Aorta (tissue), 5 donors: ENCODE results near the gene SDS. TPM values are rescaled to one million over a fixed set of nuclear protein-coding genes. Genes with fewer than 3 reads are reported as not detected.

Source experiments
- ATAC-seq: fragments of 200-7000 bp; cut with Tn5 transposase; one replicate; pipeline ENCODE4 v1.9.1; 2022; ENCODE audit warnings: moderate library complexity; ENCODE audit not compliant: low FRiP score
- DNase-seq, 2 donors: peaks; one replicate each; pipeline ENCODE4 v3.0.0-alpha.2; 2020
- H3K27ac ChIP-seq, 2 donors: one replicate each; pipeline ENCODE4 v1.5.1; 2013; ENCODE audit warnings: low read length in 2 of 2, mild to moderate bottlenecking in 2 of 2, moderate library complexity in 2 of 2, control low read depth in 1 of 2, inconsistent platforms in 1 of 2, low read depth in 1 of 2
- H3K27me3 ChIP-seq, 2 donors: one replicate each; pipeline ENCODE4 v1.6.1; 2013; ENCODE audit warnings: control low read depth in 1 of 2, low read length in 1 of 2, mild to moderate bottlenecking in 1 of 2, moderate library complexity in 1 of 2; ENCODE audit not compliant: insufficient read depth in 2 of 2, control insufficient read depth in 1 of 2
- H3K36me3 ChIP-seq, 2 donors: one replicate each; pipeline ENCODE4 v1.6.1; 2013; ENCODE audit warnings: control low read depth in 1 of 2, low read length in 1 of 2, mild to moderate bottlenecking in 1 of 2; ENCODE audit not compliant: insufficient read depth in 2 of 2, control insufficient read depth in 1 of 2
- H3K4me1 ChIP-seq, 2 donors: one replicate each; pipeline ENCODE4 v1.6.1; 2013; ENCODE audit warnings: low read length in 2 of 2, control low read depth in 1 of 2, mild to moderate bottlenecking in 1 of 2, moderate library complexity in 1 of 2; ENCODE audit not compliant: insufficient read depth in 2 of 2, control insufficient read depth in 1 of 2
- H3K4me3 ChIP-seq, 2 donors: one replicate each; pipeline ENCODE4 v1.5.1; 2013; ENCODE audit warnings: low read length in 2 of 2, control low read depth in 1 of 2, mild to moderate bottlenecking in 1 of 2
- H3K9me3 ChIP-seq: one replicate; pipeline ENCODE4 v1.6.1; 2013; ENCODE audit warnings: mild to moderate bottlenecking, low read length; ENCODE audit not compliant: control insufficient read depth
- WGBS, 2 donors: extraction: QIAGEN DNeasy Blood & Tissue Kit; methylation state at CpG; one replicate each; pipeline ENCODE4 v1.1.7; 2013; 5-methylcytosine and 5-hydroxymethylcytosine counted together
- intact Hi-C, 2 donors: fragments of 100-400 bp; cut with DNase I; formaldehyde crosslinking; loops; one replicate each; pipeline versions ENCODE4 v1.14.2 to v1.15.0; 2022
- long read RNA-seq, 2 donors: library from polyadenylated mRNA; unstranded; transcript quantifications; one replicate each; pipeline ENCODE4 v2.0.0, GENCODE V29; 2020 to 2021
- polyA plus RNA-seq, 2 donors: library from polyadenylated mRNA; stranded (reverse); fragments of 200-250 nt; gene quantifications; one replicate each; pipeline ENCODE4 v1.2.3, GENCODE V29; 2013
- total RNA-seq, 2 donors: library from RNA; stranded (reverse); fragmentation: NEBNext Ultra II Directional; extraction: Animal tissue kit (Norgen Biotek cat#: 25700); gene quantifications; one replicate each; pipeline ENCODE4 v1.2.1, GENCODE V29; 2021
- donor health status: healthy with polysubstance abuse.
- donor health status: Bipolar disorder and iron deficiency.
- donor health status: DM: no; HTN: no; CAD: no.
- donor health status: DM: no; HTN: no; CAD: no.
- donor health status: DM: yes; HTN: yes; CAD: no.

SDS gene
- total RNA-seq (1 to 10 TPM; 1.8 to 4.4 TPM), polyA plus RNA-seq (1 to 10 TPM; 1.0 to 9.9 TPM)
- long read RNA-seq, donor 1, transcript SDS-201 (8 exons, 1,606 nt) = major isoform, 18 of 21 reads
- long read RNA-seq, donor 1, partial matches to known transcripts = 0 of 21 reads
- long read RNA-seq, donor 1, other reads (novel, unspliced or antisense) = 2 of 21 reads
- long read RNA-seq, donor 2, partial matches to known transcripts = 0 of 2 reads
- long read RNA-seq, donor 2, other reads (novel, unspliced or antisense) = 1 of 2 reads

- Histone ChIP-seq H3K4me3 (no peak within 1 kb of the TSS), H3K27ac (no peak within 1 kb of the TSS), H3K9me3 (no peaks in the 10 kb centered on the region), H3K4me1 (no peaks in the 10 kb centered on the region), H3K27me3 (no peaks in the 10 kb centered on the region), H3K36me3 (no peaks in the 10 kb centered on the region)
- WGBS, 2 donors = 27 to 32% methylated on average over 14 of the region's 14 CpGs
- DNase-seq = peak in 1 of 2 donors; percentile 80
- ATAC-seq = peak; percentile 56
- intact Hi-C loops = no loop called here
Measured at GRCh38 chr12:113403435-113404415, at the start of gene SDS. TSS of gene SDS (minus strand) at chr12:113403887. CDS start at chr12:113399708, 4,179 bp downstream.

- 31 to 33% methylated on average over 6 of the region's 6 CpGs for WGBS, 2 donors
- no peak for ATAC-seq
Measured at GRCh38 chr12:113453330-113453729, 49.6 kb upstream of the SDS start.

GRCh38 chr12:113452458-113452857 lies 48.8 kb upstream of the SDS start:
- no peaks in the 10 kb centered on the region for H3K27me3 ChIP-seq
- no peaks in the 10 kb centered on the region for H3K36me3 ChIP-seq
- no peaks in the 10 kb centered on the region for H3K4me1 ChIP-seq
- no peak for ATAC-seq
- no peak for DNase-seq
- H3K27ac ChIP-seq = no peak overlapping the region
- intact Hi-C loops = no loop called here
- WGBS, 2 donors = 86 to 90% methylated on average over 2 of the region's 2 CpGs
- no peaks in the 10 kb centered on the region for H3K9me3 ChIP-seq
- H3K4me3 ChIP-seq = no peak overlapping the region

More at GRCh38 chr12:113453330-113453729, 49.6 kb upstream of the SDS start:
- Histone ChIP-seq H3K9me3 (no peaks in the 10 kb centered on the region), H3K4me3 (no peak overlapping the region), H3K27ac (no peak overlapping the region), H3K36me3 (no peaks in the 10 kb centered on the region), H3K4me1 (no peaks in the 10 kb centered on the region), H3K27me3 (no peaks in the 10 kb centered on the region)
- no peak for DNase-seq
- intact Hi-C loops = no loop called here

GRCh38 chr12:113449839-113450238 lies 46.2 kb upstream of the SDS start:
- WGBS, 2 donors = 91 to 92% methylated on average over 1 of the region's 1 CpG
- intact Hi-C loops = no loop called here
- no peaks in the 10 kb centered on the region for H3K4me1 ChIP-seq
- no peak for DNase-seq
- ATAC-seq = no peak
- H3K27me3 ChIP-seq = no peaks in the 10 kb centered on the region
- H3K36me3 ChIP-seq = no peaks in the 10 kb centered on the region
- peaks cover 3% of the 10 kb centered on the region for H3K9me3 ChIP-seq
- no peak overlapping the region for H3K27ac ChIP-seq
- no peak overlapping the region for H3K4me3 ChIP-seq

GRCh38 chr12:113449299-113449698 lies 45.6 kb upstream of the SDS start:
- H3K9me3 ChIP-seq = peaks cover 3% of the 10 kb centered on the region
- H3K27me3 ChIP-seq = no peaks in the 10 kb centered on the region
- H3K4me3 ChIP-seq = no peak overlapping the region
- no peaks in the 10 kb centered on the region for H3K4me1 ChIP-seq
- ATAC-seq = no peak
- intact Hi-C loops = no loop called here
- no peaks in the 10 kb centered on the region for H3K36me3 ChIP-seq
- no peak overlapping the region for H3K27ac ChIP-seq
- DNase-seq = no peak
- WGBS, 2 donors = 81 to 90% methylated on average over 2 of the region's 2 CpGs

- Histone ChIP-seq H3K4me3 (no peak overlapping the region), H3K4me1 (no peaks in the 10 kb centered on the region), H3K9me3 (peaks cover 3% of the 10 kb centered on the region), H3K36me3 (no peaks in the 10 kb centered on the region), H3K27me3 (no peaks in the 10 kb centered on the region), H3K27ac (no peak overlapping the region)
- ATAC-seq (no peak), DNase-seq (no peak)
- WGBS, 2 donors = 38 to 44% methylated on average over 7 of the region's 7 CpGs
- intact Hi-C loops = no loop called here
Measured at GRCh38 chr12:113448873-113449272, 45.2 kb upstream of the SDS start.

- no peaks in the 10 kb centered on the region for H3K36me3 ChIP-seq
- DNase-seq (no peak), ATAC-seq (no peak)
- H3K27ac ChIP-seq = no peak overlapping the region
- no peak overlapping the region for H3K4me3 ChIP-seq
- peaks cover 5% of the 10 kb centered on the region for H3K9me3 ChIP-seq
- H3K4me1 ChIP-seq = no peaks in the 10 kb centered on the region
- intact Hi-C loops = no loop called here
- 82% methylated on average over 6 of the region's 6 CpGs for WGBS, 2 donors
- no peaks in the 10 kb centered on the region for H3K27me3 ChIP-seq
Measured at GRCh38 chr12:113445544-113446171, 42.0 kb upstream of the SDS start.

- 86 to 90% methylated on average over 6 of the region's 6 CpGs for WGBS, 2 donors
- H3K27ac ChIP-seq = no peak overlapping the region
- no peaks in the 10 kb centered on the region for H3K36me3 ChIP-seq
- no peak overlapping the region for H3K4me3 ChIP-seq
- H3K4me1 ChIP-seq = no peaks in the 10 kb centered on the region
- ATAC-seq (no peak), DNase-seq (no peak)
- peaks cover 5% of the 10 kb centered on the region for H3K9me3 ChIP-seq
- no peaks in the 10 kb centered on the region for H3K27me3 ChIP-seq
- intact Hi-C loops = no loop called here
Measured at GRCh38 chr12:113443030-113443539, 39.4 kb upstream of the SDS start.
